AG09309 (cell line): ENCODE measurements around the gene NPHP4.

Experiments used
- DNase-seq: peaks from one replicate; pipeline ENCODE4 v3.0.0-alpha.2; 2010; ENCODE audit warnings: low read depth
- H3K4me3 ChIP-seq: 2 replicates; pipeline ENCODE4 v1.5.1; 2011; ENCODE audit warnings: mild to moderate bottlenecking, low read depth, low read length, moderate library complexity; ENCODE audit not compliant: control insufficient read depth
- TF ChIP-seq, protein P1 (sequence below): IDR thresholded peaks from 2 replicates; pipeline ENCODE4 v1.5.1; 2011; ENCODE audit warnings: mild to moderate bottlenecking, low read depth, low read length, inconsistent platforms; ENCODE audit not compliant: insufficient read depth, control insufficient read depth; ENCODE audit errors: missing control alignments

The NPHP4 gene

DNA sequence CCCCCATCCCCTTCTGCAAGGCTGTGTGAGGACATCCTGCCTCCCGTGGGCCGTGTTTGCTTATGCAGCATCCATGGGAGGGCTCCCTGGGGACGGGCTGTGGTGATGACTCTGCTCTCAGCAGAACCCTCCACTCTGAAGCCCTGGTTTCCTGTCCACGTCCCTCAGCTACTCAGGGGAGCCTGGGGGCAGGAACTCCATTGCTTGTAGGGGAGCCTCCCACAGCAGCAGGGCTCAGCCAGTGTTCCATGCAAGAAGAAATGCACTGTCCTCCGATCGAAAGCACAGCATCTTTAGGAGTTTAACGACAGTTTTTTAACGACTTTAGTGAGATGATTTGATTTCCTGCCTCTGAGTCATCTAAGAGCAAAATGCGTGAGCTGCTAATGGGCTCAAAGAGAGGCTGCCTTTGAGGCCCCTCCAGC lies 45.1 kb upstream of the NPHP4 start:
- peak; percentile 49 for DNase-seq
- TF ChIP-seq, protein P1, sequence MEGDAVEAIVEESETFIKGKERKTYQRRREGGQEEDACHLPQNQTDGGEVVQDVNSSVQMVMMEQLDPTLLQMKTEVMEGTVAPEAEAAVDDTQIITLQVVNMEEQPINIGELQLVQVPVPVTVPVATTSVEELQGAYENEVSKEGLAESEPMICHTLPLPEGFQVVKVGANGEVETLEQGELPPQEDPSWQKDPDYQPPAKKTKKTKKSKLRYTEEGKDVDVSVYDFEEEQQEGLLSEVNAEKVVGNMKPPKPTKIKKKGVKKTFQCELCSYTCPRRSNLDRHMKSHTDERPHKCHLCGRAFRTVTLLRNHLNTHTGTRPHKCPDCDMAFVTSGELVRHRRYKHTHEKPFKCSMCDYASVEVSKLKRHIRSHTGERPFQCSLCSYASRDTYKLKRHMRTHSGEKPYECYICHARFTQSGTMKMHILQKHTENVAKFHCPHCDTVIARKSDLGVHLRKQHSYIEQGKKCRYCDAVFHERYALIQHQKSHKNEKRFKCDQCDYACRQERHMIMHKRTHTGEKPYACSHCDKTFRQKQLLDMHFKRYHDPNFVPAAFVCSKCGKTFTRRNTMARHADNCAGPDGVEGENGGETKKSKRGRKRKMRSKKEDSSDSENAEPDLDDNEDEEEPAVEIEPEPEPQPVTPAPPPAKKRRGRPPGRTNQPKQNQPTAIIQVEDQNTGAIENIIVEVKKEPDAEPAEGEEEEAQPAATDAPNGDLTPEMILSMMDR = no peak
- H3K4me3 ChIP-seq = no peak overlapping the region

DNA sequence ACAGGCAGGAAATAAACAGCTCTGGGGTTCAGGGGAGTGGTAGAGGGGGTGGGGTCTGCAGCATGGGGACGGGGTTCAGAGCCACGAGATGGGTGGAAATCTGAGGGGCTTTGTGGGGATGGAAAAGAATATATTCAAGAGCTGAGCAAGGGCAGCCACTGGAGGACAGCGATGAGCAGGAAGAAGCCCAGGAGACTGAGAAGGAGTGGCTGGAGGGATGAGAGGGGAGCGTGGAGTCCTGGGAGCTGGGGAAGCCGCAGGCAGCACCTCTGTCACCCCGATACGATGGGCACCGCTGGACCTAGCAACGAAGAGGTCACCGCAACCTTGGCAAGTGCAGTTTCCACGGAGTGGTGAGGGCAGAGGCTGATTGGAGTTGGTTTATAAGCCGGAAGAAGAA lies 43.5 kb upstream of the NPHP4 start:
- TF ChIP-seq, protein P1 = peak; percentile 6

DNA sequence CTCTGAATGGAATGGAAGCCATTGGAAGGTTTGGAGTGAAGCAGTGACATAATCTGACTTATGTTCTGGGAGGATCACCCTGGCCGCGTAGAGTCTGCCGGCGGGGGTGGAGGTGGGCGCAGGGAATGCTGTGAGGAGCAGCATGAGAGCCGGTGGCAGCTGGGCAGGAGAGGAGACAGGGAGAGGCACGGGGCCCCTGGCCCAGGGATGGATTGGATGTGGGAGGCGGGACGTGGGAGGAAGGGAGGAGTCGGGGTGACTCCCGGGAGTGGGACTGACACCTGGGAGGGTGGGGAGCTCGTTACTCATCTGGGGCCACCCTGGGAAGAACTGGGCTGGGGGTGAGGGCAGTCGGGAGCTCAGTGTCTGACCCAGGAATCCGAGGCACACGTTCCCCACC lies 43.1 kb upstream of the NPHP4 start:
- H3K4me3 ChIP-seq = no peak overlapping the region
- TF ChIP-seq, protein P1 = no peak

More for the DNA sequence above, 43.5 kb upstream of the NPHP4 start:
- DNase-seq = no peak
- no peak overlapping the region for H3K4me3 ChIP-seq

DNA sequence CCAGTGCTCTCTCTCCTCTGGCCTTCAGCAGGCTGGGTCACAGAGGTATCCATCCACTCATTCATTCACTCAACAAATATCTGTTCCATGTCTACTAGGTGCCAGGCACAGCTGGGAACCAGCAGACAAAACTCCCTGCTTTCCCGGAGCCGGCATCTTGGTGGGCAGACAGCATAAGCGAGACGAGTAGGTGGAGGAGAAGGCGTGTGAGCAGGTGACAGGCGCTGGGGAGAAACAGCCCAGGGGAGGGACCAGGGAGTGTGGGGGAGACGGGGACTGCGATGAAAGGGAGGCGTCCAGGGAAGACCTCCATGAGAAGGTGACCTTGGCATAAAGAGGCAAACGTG lies 42.5 kb upstream of the NPHP4 start:
- H3K4me3 ChIP-seq = no peak overlapping the region
- TF ChIP-seq, protein P1 = no peak
- no peak for DNase-seq

More for the DNA sequence above, 43.1 kb upstream of the NPHP4 start:
- no peak for DNase-seq

DNA sequence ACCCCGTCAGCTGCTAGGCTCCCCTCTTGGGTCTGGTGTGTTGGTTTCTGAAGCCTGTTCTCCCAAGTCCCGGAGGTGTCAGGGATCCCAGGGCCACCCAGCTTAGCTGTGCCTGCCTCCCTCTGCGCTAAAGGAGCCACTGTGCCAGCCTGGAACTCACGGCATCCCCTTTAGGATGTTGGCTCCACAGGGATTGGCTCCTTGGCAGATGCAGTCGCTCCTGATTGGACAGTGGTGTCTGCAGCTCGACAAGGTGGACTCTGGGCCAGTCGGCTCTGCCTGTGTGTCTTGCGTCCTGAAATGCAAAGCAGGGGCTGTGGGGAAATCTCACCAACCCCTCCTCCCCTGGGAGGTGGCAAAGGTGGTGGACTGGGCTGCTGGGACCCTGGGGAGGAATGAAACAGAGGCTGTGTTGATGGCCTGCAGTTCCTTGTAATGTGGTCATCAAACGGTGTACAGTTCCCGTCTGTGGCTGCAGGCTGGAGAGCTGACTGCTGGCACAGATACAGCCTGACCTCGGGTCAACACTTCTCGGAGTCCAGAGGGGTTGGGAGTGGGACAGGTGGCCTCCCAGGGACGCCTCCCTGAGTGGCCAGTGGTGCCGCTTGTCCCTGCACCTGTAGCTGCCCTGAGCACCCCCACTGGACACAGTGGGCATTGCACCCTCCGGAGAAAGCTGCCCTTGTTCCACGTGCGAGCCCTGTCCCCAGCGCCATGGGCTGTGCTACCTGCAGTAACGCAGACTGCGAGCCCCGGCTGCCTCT lies 41.9 kb upstream of the NPHP4 start:
- H3K4me3 ChIP-seq = no peak overlapping the region
- no peak for DNase-seq
- TF ChIP-seq, protein P1 = peak; percentile 70

DNA sequence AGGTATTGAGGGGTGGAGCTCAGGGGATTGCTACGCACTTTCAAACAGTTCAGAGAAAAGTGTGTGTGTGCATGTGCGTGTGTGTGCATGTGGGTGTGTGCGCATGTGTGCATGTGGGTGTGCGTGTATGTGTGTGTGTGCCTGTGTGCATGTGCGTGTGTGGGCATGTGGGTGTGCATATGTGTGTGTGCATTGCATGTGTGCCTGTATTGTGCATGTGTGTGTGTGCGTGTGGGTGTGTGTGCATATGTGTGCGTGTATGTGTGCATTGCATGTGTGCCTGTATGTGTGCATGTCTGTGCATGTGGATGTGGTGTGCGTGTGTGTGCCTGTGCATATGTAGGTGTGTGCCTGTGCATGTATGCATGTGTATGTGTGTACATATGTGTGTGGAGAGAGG lies 40.9 kb upstream of the NPHP4 start:
- TF ChIP-seq, protein P1 = no peak
- no peak overlapping the region for H3K4me3 ChIP-seq
- no peak for DNase-seq
